ENCODE data around the gene CFAP298. TPM values are rescaled to one million over a fixed set of nuclear protein-coding genes. Genes with fewer than 3 reads are reported as not detected.
"Not testable (repeated sequence)": the region's sequence is repeated elsewhere in the genome, so short reads cannot be mapped to it uniquely, and the experiment has no call there.

The CFAP298 gene, protein sequence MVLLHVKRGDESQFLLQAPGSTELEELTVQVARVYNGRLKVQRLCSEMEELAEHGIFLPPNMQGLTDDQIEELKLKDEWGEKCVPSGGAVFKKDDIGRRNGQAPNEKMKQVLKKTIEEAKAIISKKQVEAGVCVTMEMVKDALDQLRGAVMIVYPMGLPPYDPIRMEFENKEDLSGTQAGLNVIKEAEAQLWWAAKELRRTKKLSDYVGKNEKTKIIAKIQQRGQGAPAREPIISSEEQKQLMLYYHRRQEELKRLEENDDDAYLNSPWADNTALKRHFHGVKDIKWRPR
- 10 to 100 TPM; 43.4 to 62.2 (median 53.7) TPM for polyA plus RNA-seq (ENCODE audit: insufficient read depth in 1 of 5, insufficient read length in 5 of 5, low replicate concordance in 1 of 5)
- long read RNA-seq, donor 1, transcript CFAP298-201 (7 exons, 1,692 nt) = major isoform, 23 of 44 reads
- long read RNA-seq, donor 1, transcript CFAP298-203 (5 exons, 2,503 nt) = minor isoform, 12 of 44 reads
- long read RNA-seq, donor 1, partial matches to known transcripts = 9 of 44 reads
- long read RNA-seq, donor 1, other reads (novel, unspliced or antisense) = 0 of 44 reads
- long read RNA-seq, donor 2, transcript CFAP298-201 (7 exons, 1,692 nt) = major isoform, 10 of 13 reads
- long read RNA-seq, donor 2, partial matches to known transcripts = 0 of 13 reads
- long read RNA-seq, donor 2, other reads (novel, unspliced or antisense) = 0 of 13 reads
- long read RNA-seq, donor 3, transcript CFAP298-203 (5 exons, 2,503 nt) = minor isoform, 5 of 34 reads
- long read RNA-seq, donor 3, transcript CFAP298-201 (7 exons, 1,692 nt) = major isoform, 15 of 34 reads
- long read RNA-seq, donor 3, partial matches to known transcripts = 14 of 34 reads
- long read RNA-seq, donor 3, other reads (novel, unspliced or antisense) = 0 of 34 reads
- long read RNA-seq, donor 4, transcript CFAP298-201 (7 exons, 1,692 nt) = major isoform, 12 of 12 reads
- long read RNA-seq, donor 4, partial matches to known transcripts = 0 of 12 reads
- long read RNA-seq, donor 4, other reads (novel, unspliced or antisense) = 0 of 12 reads
- long read RNA-seq, donor 5, transcript CFAP298-201 (7 exons, 1,692 nt) = major isoform, 20 of 34 reads
- long read RNA-seq, donor 5, transcript CFAP298-203 (5 exons, 2,503 nt) = minor isoform, 8 of 34 reads
- long read RNA-seq, donor 5, transcript CFAP298-206 (6 exons, 1,082 nt) = minor isoform, 6 of 34 reads
- long read RNA-seq, donor 5, partial matches to known transcripts = 0 of 34 reads
- long read RNA-seq, donor 5, other reads (novel, unspliced or antisense) = 0 of 34 reads
- long read RNA-seq, donor 6, transcript CFAP298-203 (5 exons, 2,503 nt) = minor isoform, 11 of 53 reads
- long read RNA-seq, donor 6, transcript CFAP298-201 (7 exons, 1,692 nt) = major isoform, 36 of 53 reads
- long read RNA-seq, donor 6, partial matches to known transcripts = 5 of 53 reads
- long read RNA-seq, donor 6, other reads (novel, unspliced or antisense) = 0 of 53 reads
- long read RNA-seq, donor 7, transcript CFAP298-201 (7 exons, 1,692 nt) = major isoform, 25 of 31 reads
- long read RNA-seq, donor 7, transcript CFAP298-203 (5 exons, 2,503 nt) = minor isoform, 6 of 31 reads
- long read RNA-seq, donor 7, partial matches to known transcripts = 0 of 31 reads
- long read RNA-seq, donor 7, other reads (novel, unspliced or antisense) = 0 of 31 reads
- long read RNA-seq, donor 8, transcript CFAP298-201 (7 exons, 1,692 nt) = major isoform, 6 of 8 reads
- long read RNA-seq, donor 8, partial matches to known transcripts = 0 of 8 reads
- long read RNA-seq, donor 8, other reads (novel, unspliced or antisense) = 0 of 8 reads

- peak; percentile 94 to 95 for DNase-seq
These were observed at the start of gene CFAP298 for GRCh38 chr21:32612075-32612998. CFAP298 (minus strand) TSS chr21:32612377; CDS start chr21:32612243, 134 bp downstream.

- peak; percentile 50 to 51 for DNase-seq
These were observed 49.0 kb upstream of the CFAP298 start for GRCh38 chr21:32661026-32661782.

- DNase-seq = no peak
These were observed 46.3 kb upstream of the CFAP298 start for GRCh38 chr21:32658524-32658923.

DNA sequence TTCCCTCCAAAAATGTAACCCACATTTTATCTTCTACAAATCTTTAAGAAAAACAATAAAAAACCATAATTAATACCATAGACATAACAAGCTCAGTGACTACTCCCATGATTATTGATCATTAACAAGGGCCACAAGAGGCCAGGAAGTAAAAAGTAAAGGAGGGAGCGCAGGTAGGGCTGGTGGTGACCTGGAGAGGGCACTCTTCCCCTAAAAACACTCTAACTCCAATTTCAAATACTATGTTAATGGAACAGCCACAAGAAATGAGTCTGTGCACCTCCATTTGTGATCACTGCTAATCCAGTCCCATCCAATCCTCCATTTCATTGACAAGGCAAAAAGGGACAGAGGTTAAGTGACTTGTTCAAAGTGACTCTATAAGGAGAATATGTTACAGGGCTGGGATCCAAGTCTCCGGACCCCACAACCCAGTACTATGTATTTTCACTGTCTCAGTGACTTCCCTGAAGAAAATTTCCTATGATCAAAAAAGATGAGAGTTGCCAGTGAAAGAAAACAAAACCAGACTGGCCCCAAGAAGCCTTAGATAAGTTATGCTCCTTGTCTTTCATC, 41.2 kb upstream of the CFAP298 start:
- DNase-seq = peak; percentile 8 to 20

- DNase-seq = no peak
These were observed 36.0 kb upstream of the CFAP298 start for GRCh38 chr21:32648165-32648564.

DNA sequence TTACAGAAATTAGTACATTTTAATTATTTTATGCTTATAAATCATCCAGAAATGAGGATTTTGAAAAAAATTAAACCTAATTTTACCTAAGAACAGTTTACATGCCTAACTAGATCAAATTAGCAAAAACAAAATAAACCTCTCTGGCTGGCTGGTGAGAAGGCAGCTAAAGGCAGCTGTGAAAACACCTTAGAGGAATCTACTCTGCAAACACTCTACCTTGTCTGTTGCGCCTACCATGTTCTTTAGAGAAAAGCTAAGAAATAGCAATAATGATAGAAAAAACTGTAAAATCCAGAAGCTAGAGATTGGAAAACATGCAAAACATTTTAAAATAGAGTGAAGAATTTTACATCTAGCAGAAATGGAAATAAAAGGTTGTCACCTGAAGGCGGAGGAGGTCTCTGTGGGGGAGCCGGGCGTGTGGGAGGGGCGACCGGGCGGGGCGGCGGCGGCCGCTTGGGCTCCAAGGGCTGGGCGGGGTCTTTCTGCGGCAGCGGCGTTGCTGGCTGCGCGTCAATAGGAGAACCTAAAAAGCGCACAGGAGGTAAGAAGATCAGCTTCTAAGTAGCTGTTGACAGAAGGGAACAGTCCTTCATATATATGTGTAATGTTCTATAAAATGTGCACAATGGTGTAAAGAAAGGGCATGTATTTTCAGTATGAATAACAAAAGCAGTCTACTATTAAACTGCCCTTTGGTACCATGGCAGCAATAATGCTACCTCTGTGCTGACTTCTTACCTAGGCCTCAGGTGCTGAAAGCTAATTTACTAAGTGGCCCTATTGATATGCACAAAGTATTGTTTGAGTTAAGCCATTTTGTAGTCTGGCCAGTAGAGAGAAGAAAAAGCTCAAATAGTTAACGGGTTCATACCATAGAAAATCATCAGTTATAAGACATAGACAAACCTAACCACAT, 33.3 kb upstream of the CFAP298 start:
- peak in 1 of 2 donors; percentile 5 for DNase-seq

DNA sequence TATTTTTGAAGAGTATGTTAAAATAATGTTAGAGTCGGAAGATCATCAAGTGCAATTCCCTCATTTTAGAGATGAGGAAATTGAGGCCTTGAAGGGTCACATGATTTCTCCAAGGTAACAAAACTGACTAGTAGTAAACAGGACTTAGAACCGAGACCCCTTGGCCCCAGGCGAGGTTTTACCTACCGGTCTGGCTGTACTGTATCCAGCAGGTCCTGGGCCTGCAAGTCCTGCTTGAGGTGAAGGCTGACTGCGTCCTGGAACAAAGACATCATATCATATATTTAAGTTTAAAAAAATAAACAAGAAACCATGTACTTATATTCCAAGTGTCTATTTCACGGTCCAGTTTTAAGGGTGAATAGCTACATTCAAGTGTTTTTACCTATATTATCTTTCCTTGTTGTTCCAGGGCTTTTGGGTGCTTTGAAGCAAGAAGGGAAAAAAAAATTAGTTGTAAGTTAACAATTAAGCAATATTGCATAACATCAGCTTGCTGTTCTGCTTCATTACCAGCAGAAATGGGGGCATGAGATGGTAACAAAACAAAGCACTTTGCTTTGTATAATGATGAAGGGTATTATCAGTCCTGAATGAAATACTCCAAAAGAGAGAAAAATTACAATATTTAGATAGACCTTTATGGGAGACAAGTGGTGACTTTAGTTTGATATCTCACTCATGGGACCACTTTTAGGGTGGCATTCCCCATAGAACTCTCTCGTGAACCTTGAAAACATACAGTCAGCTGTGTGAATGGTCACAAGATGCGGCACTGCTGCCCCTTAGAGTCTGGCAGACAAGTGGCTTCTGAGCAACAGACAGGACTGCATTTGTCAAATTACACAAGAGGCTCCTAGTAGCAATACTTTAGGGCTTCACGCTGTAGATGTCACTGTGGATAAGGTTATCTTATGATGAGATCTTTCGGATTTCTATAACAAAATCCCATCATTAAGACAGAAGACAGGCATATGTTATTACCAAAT, 29.8 kb upstream of the CFAP298 start:
- no peak for DNase-seq

DNA sequence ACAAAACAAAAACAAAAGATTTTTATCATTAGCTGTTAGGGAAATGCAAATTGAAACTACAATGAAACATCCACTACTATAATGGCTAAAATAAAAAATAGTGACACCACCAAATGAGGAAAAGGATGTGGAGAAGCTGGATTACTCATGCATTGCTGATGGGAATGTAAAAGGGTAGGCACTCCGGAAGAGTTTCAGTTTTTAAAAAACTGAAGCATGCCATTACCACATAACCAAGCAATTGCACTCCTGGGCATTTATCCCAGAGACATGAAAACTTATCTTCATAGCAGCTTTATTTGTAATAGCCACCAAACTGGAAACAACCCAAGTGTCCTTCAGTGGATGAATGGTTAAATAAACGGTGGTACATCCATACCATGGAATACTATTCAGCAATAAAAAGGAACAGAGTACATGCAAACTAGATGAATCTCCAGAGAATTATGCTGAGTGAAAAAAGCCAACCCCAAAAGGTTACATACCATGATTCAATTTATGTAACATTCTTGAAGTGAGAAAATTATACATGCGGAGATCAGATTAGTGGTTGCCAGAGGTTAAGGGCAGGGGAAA, 14.5 kb upstream of the CFAP298 start:
- DNase-seq = no peak

DNA sequence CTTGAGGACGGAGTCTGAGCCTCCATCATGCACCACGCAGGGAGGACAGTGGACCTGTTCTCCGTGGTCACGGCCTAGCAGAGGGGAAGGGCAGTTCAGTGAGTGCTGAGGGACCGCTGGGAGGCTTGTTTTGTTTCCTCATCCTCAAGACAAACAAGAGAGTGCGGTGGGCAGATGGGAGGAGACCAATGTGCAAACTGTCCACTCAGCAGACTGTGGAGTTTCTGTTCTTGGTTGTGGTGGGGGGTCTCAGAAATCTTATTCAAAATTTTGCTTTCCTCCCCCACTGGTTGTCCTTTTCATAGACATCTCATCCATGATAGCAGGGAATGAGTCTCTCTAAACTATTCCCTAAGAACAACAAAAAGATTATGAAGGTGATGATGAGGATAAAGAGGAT, 6.0 kb upstream of the CFAP298 start:
- not testable (repeated sequence) for DNase-seq

DNA sequence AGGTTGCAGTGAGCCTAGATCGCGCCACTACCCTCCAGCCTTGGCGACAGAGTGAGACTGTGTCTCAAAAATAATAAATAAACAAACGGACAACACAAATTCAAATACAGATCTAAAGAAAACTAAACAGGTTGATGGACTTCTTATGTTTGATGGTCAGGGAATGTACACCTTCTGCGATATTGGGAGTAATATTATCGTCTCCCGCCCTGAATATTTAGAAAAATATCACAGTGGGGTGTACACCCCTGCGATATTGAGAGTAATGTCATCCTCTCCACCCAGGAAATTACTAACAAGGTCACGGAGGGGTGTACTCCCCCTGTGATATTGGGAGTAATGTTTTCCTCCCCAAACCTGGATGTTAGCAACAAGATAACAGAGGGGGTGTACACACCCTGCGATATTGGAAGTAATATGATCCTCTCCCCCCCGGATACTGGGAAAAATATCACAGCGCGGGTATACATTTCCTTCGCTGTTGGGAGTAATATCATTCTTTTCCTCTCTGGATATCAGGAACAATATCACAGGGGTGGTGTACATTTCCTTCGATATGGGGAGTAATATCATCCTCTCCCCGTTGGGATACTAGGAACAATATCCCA, 1.4 kb upstream of the CFAP298 start:
- no peak for DNase-seq

DNA sequence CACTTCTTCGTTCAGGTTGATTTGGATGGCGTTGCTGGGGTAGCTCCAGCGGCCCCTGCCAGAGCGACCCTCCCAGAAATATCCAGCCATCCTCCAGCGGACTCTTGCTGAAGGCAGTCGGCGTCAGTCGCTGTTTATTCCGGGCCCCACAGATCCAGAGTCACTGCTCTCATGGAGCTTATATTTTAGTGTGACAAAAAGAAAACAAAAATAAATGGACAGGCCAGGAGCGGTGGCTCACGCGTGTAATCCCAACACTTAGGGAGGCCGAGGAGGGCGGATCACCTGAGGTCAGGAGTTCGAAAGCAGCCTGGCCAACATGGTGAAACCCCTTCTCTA, 791 bp upstream of the CFAP298 start:
- no peak for DNase-seq

DNA sequence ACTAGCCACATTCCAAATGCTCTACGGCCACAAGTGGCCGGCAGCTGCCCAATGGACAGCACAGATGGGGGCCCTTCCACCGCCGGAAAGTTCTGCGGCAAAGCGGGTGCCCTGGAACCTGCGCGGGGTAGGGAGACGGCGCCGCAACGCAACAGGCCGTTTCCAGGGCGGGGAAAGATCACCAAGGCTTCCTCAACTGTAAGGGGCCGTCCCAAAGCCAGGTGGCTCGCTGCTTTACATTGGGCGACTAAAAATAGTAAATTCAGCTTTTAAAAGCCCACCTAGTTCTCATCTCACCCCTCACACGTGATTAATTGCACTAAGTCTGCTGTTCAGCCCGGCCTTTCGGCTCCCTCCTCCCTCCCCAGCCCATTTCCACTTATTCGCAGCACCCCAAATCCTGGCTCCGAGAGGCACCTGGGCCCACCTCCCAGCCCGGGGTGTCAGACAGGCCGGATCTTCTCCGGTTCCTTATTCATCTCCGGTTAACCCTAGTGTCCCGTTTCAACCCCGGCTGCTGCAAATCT, 643 bp downstream of the CFAP298 start:
- DNase-seq = peak in 1 of 2 donors; percentile 4

- not testable (repeated sequence) for DNase-seq
These were observed 1.2 kb downstream of the CFAP298 start for GRCh38 chr21:32610940-32611339.

DNA sequence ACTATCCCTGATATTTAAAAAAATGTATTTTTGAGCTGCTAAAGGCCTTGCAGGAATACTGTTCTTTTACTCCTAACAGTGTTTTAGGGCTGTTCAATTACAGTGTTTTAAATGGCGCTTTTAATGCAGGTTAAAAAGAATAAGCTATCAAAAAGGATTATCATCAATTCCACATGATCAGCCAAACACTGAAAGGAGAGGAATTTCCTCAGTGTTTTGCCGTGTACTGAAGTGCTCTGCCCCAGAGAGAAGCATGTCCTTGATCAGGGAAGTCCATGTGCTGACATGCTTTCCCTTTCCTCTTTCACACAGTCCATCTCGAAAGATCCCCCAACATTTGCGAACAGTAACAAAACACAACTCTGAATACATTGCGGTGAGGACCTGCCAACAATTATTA, 3.3 kb downstream of the CFAP298 start:
- no peak for DNase-seq

GRCh38 chr21:32605469-32605868, 6.7 kb downstream of the CFAP298 start:
- DNase-seq = no peak
